GM21717 (cell line): ENCODE measurements around the gene DNAJC10.
"Not testable (repeated sequence)": the region's sequence is repeated elsewhere in the genome, so short reads cannot be mapped to it uniquely, and the experiment has no call there.

Experiments
- ATAC-seq: cut with Tn5 transposase; IDR thresholded peaks from one replicate; pipeline ENCODE4 v1.9.1; 2021; ENCODE audit warnings: mild to moderate bottlenecking, moderate library complexity; ENCODE audit not compliant: unreplicated experiment

The DNAJC10 gene

GRCh38 chr2:182724656-182725055 is 8.6 kb downstream of the DNAJC10 start:
- no peak for ATAC-seq

DNA sequence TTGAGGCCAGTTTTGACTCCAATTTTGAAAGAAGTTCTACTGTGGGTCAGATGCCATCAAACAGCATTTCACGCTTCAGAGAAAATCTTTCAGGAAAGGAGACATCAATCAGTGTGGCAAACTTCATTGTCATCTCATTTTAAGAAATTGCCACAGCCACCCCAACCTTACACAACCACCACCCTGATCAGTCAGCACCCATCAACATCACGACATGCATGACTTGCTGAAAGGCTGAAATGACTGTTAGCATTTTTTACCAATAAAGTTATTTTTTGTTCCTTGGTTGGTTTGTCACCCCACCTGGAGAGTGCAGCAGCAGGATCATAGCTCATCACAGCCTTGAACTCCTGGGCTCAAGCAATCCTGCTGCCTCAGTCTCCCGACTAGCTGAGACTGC is 10.4 kb downstream of the DNAJC10 start:
- ATAC-seq = no peak

DNA sequence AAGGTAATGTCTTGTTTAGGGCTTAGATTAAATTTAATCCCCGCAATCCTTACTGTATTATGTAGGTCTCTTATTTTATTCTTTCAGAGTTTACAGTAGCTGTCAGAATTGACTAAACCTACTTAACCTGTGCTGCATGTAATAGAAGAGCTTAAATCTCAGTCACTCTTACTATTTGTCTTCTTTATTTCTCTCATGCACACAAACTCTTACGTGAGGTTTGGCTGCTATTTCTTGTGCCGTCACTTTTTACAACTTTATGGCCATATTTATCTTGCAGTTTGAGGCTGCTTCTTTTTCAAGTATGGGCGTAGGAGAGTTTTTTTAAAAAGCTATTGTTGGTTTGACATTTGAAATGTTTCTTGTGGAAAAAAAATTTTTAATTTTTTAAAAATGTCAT is 12.0 kb downstream of the DNAJC10 start:
- no peak for ATAC-seq

- no peak for ATAC-seq
These were observed 13.8 kb downstream of the DNAJC10 start for GRCh38 chr2:182729710-182730339.

DNA sequence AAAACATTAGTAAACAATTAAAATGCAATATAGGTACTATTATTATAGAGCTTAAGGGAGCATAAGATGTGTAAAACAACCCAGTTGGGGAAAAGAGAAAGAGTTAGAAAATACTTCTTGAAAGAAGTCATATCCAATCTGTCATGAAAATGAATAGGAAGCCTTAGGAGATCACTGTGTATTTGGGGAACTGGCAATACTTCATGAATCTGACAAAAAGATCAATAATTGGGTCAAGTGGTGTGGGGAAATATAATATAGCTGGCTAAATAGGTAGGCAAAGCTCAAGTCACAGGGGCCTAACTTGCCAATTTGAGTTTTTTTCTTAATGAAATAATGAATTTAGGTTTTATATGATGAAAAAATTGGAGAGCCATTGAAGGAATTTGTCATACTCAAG is 14.4 kb downstream of the DNAJC10 start:
- ATAC-seq = no peak

GRCh38 chr2:182732736-182733135 is 16.7 kb downstream of the DNAJC10 start:
- ATAC-seq = no peak

DNA sequence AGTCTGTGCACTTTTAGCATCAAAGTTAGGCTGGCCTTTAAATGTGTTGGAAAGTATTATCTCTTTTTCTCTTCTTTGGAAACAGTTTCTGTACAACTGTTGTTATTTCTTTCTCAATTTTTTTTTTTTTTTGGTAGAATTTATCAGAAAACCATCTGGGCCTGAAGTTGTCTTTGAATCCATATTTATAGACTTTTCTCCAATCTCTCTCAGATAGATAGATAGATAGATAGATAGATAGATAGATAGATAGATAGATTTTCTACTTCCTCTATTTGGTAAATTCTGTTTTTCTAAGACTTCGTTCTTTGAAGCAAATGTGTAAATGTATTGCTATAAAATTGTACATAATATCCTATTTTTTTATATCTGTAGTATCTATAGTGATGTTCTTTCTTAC is 17.5 kb downstream of the DNAJC10 start:
- ATAC-seq = no peak

DNA sequence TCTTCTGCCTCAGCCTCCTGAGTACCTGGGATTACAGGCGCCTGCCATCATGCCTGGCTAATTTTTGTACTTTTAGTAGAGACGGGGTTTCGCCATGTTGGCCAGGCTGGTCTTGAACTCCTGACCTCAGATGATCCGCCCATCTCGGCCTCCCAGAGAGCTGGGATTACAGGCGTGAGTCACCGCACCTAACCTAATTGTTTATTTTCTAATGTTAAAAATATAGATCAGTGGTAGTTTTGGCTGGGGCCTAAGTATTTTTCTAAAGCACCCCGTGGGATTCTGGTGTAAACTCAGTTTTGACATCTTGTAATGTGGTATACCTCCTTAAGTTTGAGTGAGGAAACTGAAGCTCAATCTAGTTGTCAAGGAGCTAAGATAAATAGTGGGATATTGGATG is 20.8 kb downstream of the DNAJC10 start:
- ATAC-seq = not testable (repeated sequence)

- no peak for ATAC-seq
These were observed 24.6 kb downstream of the DNAJC10 start for GRCh38 chr2:182740701-182741100.

DNA sequence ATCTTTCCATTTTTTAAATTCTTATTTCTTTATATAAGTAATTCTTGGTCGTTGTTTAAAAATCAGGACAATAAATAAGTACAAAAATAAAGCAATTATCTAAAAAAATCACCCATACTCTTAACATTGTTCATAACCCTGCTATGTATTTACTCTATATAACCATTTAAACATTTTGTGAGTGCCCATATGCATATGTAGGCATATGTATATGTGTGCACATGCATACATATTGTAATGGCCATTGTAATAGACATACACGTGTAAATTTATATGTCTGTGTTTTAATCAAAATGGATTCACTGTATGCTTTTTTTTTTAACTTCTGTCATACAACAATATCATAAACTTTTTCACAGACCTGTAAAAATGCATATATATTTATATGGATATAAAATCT is 25.6 kb downstream of the DNAJC10 start:
- no peak for ATAC-seq

DNA sequence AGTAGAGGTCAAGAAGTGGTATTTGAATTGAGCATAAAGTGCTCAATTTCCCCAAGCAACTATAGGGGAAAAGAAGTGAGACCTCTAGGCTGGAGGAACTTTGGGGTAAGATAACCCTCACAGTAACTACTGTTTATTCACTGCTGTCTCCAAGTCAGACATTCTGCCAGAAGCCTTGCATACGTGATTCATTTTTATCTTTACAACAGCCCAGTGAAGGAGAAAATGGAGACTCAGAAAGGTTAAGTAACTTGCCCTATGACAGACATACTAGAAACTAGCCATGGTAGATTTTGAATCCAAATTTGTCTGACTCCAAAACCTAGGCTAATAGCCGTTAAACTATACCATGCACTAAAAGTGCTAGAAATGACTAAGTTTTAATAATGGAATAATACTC is 28.4 kb downstream of the DNAJC10 start:
- no peak for ATAC-seq

- no peak for ATAC-seq
These were observed 29.0 kb downstream of the DNAJC10 start for GRCh38 chr2:182745061-182745460.

GRCh38 chr2:182745894-182746293 is 29.8 kb downstream of the DNAJC10 start:
- not testable (repeated sequence) for ATAC-seq

- ATAC-seq = no peak
These were observed 38.2 kb downstream of the DNAJC10 start for GRCh38 chr2:182754231-182754630.

DNA sequence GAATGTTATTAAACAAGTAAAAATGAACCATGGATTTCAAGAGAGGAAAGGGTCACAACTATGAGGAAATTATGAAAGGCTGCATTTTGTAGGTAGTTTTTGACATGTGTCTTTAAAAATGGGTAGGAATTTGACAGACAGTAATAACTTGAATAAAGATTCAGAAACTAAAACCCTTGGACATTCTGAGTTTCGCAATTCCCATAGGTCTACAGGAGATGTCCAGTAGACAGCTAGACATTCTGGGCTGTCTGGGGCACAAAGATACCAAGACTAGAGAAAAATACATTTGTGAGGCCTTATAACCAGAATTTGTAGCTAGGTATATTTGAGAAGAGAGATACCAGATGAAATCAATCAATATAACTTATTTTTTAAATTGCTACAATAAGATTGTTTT is 42.3 kb downstream of the DNAJC10 start:
- no peak for ATAC-seq

DNA sequence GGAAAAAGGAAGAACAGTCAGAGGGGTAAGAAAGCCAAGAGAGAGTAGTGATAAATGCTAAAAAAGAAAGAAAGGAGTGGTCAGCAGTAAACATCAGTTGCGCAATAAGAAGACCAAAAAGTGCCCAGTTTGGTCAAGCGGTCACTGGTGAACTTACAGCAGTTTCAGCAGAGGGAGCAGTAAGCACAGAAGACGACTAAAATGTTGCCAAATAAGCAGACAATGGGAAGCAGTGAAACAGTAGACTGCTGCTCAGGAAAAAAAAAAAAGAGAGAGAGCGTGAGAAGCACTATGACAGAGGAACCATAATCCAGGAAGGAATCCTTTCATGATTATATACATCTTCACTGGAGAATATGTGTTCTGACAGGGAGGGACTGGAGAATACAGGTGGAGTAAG is 45.8 kb downstream of the DNAJC10 start:
- no peak for ATAC-seq

DNA sequence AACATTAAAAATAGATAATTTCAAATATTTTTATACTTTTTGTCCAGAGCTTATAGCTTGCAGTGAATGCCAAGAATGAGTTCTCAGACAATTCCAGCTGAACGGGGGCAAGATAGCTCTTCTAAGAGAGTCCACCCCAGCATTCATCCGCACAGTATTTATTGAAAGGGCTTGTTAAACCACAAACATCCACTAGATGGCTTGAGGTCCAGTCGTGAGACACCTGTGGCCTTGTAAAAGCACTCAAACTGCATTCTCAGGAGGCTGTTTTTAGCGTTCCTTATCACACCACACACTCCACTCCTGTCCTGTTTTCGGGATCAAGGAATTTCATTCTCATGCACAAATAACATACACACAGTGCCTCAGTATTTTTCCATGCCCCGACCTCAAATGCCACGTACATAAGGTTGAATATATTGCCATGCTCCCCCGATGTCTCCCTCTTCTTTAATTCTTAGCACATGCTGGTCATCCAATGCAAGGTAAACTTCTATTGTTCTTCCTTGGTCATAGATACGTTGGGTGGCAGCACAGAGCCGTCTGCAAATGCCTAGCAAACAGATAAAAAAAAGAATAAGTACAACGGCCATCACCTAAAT is 47.4 kb downstream of the DNAJC10 start:
- ATAC-seq = no peak

DNA sequence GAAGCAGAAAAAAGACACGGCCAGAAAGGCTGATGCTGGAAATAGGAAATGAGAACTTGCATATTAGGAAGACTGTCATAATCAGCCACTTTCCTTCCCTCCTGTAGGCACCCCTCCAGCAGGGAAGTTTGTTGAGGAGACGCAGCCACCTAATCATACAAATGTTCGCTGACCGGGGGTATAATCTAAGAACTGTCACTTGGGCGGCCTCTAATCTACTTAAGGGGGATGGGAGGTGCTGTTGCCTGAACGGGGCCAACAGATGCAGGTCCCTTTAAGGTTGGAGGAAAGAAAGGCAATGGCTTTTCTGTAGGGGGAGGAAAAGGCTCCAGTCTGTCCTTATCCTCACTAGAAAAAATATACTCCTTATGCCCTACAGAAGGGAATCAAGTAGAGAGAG is 50.6 kb downstream of the DNAJC10 start:
- no peak for ATAC-seq

GRCh38 chr2:182767578-182767977 is 51.5 kb downstream of the DNAJC10 start:
- no peak for ATAC-seq

GRCh38 chr2:182768950-182769349 is 52.9 kb downstream of the DNAJC10 start:
- ATAC-seq = not testable (repeated sequence)

DNA sequence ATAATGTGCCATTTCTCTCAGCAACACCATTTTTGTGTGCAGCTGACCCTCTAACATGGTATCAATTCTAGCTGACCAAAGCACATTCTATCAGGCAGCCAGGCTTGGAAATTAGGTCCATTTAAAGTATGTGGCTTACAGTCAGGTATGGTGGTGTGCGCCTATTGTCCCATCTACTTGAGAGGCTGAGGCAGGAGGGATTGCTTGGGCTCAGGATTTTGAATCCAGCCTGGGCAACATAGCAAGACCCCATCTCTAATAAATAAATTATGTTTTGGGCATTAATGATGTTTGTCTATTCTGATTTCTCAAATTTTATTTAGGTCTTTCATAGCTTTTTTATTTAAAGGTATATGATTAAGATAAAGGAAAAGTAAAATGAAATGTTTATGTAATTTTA is 63.3 kb downstream of the DNAJC10 start:
- no peak for ATAC-seq

- not testable (repeated sequence) for ATAC-seq
These were observed 65.0 kb downstream of the DNAJC10 start for GRCh38 chr2:182781099-182781498.

GRCh38 chr2:182782686-182783085 is 66.6 kb downstream of the DNAJC10 start:
- not testable (repeated sequence) for ATAC-seq
